GM19467 (cell line): ENCODE results near the gene SPTBN4.
A peak's percentile ranks its signal among the peaks of the same experiment; 100 is the strongest.
"Not testable (repeated sequence)": the region's sequence is repeated elsewhere in the genome, so short reads cannot be mapped to it uniquely, and the experiment has no call there.

Experiments
- ATAC-seq: cut with Tn5 transposase; IDR thresholded peaks from one replicate; pipeline ENCODE4 v1.9.1; 2021; ENCODE audit warnings: mild to moderate bottlenecking, moderate library complexity; ENCODE audit not compliant: unreplicated experiment

The SPTBN4 gene

GRCh38 chr19:40556953-40557530, 90.2 kb downstream of the SPTBN4 start:
- ATAC-seq, result no peak

- no peak for ATAC-seq
Observed at GRCh38 chr19:40559394-40559793, 92.6 kb downstream of the SPTBN4 start.

GRCh38 chr19:40560092-40560507, 93.3 kb downstream of the SPTBN4 start:
- ATAC-seq, result no peak

GRCh38 chr19:40561947-40562346, 95.1 kb downstream of the SPTBN4 start:
- no peak for ATAC-seq

- ATAC-seq, result not testable (repeated sequence)
Observed at GRCh38 chr19:40564535-40564934, 97.7 kb downstream of the SPTBN4 start.

GRCh38 chr19:40565355-40565754, 98.6 kb downstream of the SPTBN4 start:
- no peak for ATAC-seq

- ATAC-seq, result no peak
Observed at GRCh38 chr19:40565910-40566495, 99.2 kb downstream of the SPTBN4 start.

- no peak for ATAC-seq
Observed at GRCh38 chr19:40567040-40567749, 100.4 kb downstream of the SPTBN4 start.

GRCh38 chr19:40567750-40568494, 101.1 kb downstream of the SPTBN4 start:
- ATAC-seq, result no peak

- peak; percentile 77 for ATAC-seq
Observed at GRCh38 chr19:40570313-40571004, 103.7 kb downstream of the SPTBN4 start.

GRCh38 chr19:40571005-40571318, 104.2 kb downstream of the SPTBN4 start:
- ATAC-seq, result no peak

GRCh38 chr19:40571831-40572495, 105.2 kb downstream of the SPTBN4 start:
- no peak for ATAC-seq

- no peak for ATAC-seq
Observed at GRCh38 chr19:40575326-40575725, 108.5 kb downstream of the SPTBN4 start.

GRCh38 chr19:40576151-40576584, 109.4 kb downstream of the SPTBN4 start:
- peak; percentile 9 for ATAC-seq

GRCh38 chr19:40576585-40577451, 110.0 kb downstream of the SPTBN4 start, which contains the start of gene SHKBP1:
Gene SHKBP1 (plus strand): TSS chr19:40576873. CDS start chr19:40576900, 27 bp downstream.
- peak; percentile 92 for ATAC-seq

GRCh38 chr19:40578442-40578908, 111.7 kb downstream of the SPTBN4 start:
- ATAC-seq, result no peak

- no peak for ATAC-seq
Observed at GRCh38 chr19:40580619-40581018, 113.8 kb downstream of the SPTBN4 start.

- ATAC-seq, result no peak
Observed at GRCh38 chr19:40581531-40581930, 114.7 kb downstream of the SPTBN4 start.

GRCh38 chr19:40582467-40582866, 115.7 kb downstream of the SPTBN4 start:
- no peak for ATAC-seq
